MV-4-11 (cell line): Measurements from ENCODE around the gene CMTM3.
A peak's percentile ranks its signal among the peaks of the same experiment; 100 is the strongest.
"Not testable (repeated sequence)": the region's sequence is repeated elsewhere in the genome, so short reads cannot be mapped to it uniquely, and the experiment has no call there.

Experiments
- DNase-seq: peaks from one replicate; lab custom pipeline; 2025; lab: John Stamatoyannopoulos, UW

Gene CMTM3

GRCh38 chr16:66585481-66586239 lies 18.8 kb upstream of the CMTM3 start:
- no peak for DNase-seq

- DNase-seq = no peak
Measured at GRCh38 chr16:66587881-66588600, 16.5 kb upstream of the CMTM3 start.

- DNase-seq = peak; percentile 44
Measured at GRCh38 chr16:66588981-66589713, 15.4 kb upstream of the CMTM3 start.

GRCh38 chr16:66590322-66590721 lies 14.2 kb upstream of the CMTM3 start:
- DNase-seq = no peak

- no peak for DNase-seq
Measured at GRCh38 chr16:66591018-66591417, 13.5 kb upstream of the CMTM3 start.

- no peak for DNase-seq
Measured at GRCh38 chr16:66592241-66592640, 12.3 kb upstream of the CMTM3 start.

- DNase-seq = no peak
Measured at GRCh38 chr16:66592814-66593213, 11.7 kb upstream of the CMTM3 start.

GRCh38 chr16:66594739-66595138 lies 9.8 kb upstream of the CMTM3 start:
- no peak for DNase-seq

- not testable (repeated sequence) for DNase-seq
Measured at GRCh38 chr16:66596559-66596958, 7.9 kb upstream of the CMTM3 start.

- no peak for DNase-seq
Measured at GRCh38 chr16:66596986-66597848, 7.3 kb upstream of the CMTM3 start.

- DNase-seq = no peak
Measured at GRCh38 chr16:66598111-66598510, 6.4 kb upstream of the CMTM3 start.

- no peak for DNase-seq
Measured at GRCh38 chr16:66599726-66600125, 4.8 kb upstream of the CMTM3 start.

- no peak for DNase-seq
Measured at GRCh38 chr16:66600477-66600876, 4.0 kb upstream of the CMTM3 start.

GRCh38 chr16:66601471-66601870 lies 3.0 kb upstream of the CMTM3 start:
- DNase-seq = no peak

GRCh38 chr16:66603537-66604375 lies 748 bp upstream of the CMTM3 start:
- peak; percentile 73 for DNase-seq

GRCh38 chr16:66605177-66605978 lies 874 bp downstream of the CMTM3 start:
- DNase-seq = no peak

GRCh38 chr16:66605979-66606751 lies 1.7 kb downstream of the CMTM3 start:
- DNase-seq = peak; percentile 79

- peak; percentile 62 for DNase-seq
Measured at GRCh38 chr16:66608241-66609138, 4.0 kb downstream of the CMTM3 start.
